Prostate gland (tissue), 2 donors: ENCODE measurements around the gene PAFAH2.

Experiments used
- CTCF ChIP-seq, 4 experiments: fragments of 200-600 bp in 2 of 4; fragments of 450-650 bp in 2 of 4; sonication (generic) in 2 of 4; IDR thresholded peaks; 1 replicate in 3 of 4; 2 replicates in 1 of 4; pipeline ENCODE4 v1.5.1; 2016 to 2019; ENCODE audit warnings: antibody characterized with exemption in 4 of 4, mild to moderate bottlenecking in 2 of 4, moderate library complexity in 2 of 4
- POLR2A ChIP-seq: fragments of 450-650 bp; IDR thresholded peaks from one replicate; pipeline ENCODE4 v1.6.1; 2016; ENCODE audit warnings: antibody characterized with exemption, mild to moderate bottlenecking
- POLR2AphosphoS5 ChIP-seq: sonication (generic); formaldehyde crosslinking; IDR thresholded peaks from one replicate; pipeline ENCODE4 v1.6.1; 2017; ENCODE audit warnings: antibody characterized with exemption

- TF ChIP-seq CTCF (IDR thresholded peaks at IDR 0.05) (no peak), POLR2AphosphoS5 (no peak), POLR2A (no peak)
Measured at GRCh38 chr1:26047278-26047874, 49.5 kb upstream of the PAFAH2 start.
